Left colon (tissue), 2 donors: ENCODE data around the gene PRLR. TPM values are rescaled to one million over a fixed set of nuclear protein-coding genes. Genes with fewer than 3 reads are reported as not detected.
"Not testable (repeated sequence)": the region's sequence is repeated elsewhere in the genome, so short reads cannot be mapped to it uniquely, and the experiment has no call there.

ENCODE experiments used
- ATAC-seq: fragments of 200-7000 bp; cut with Tn5 transposase; one replicate; pipeline ENCODE4 v1.9.1; 2020; ENCODE audit warnings: mild to moderate bottlenecking, moderate library complexity
- DNase-seq, 2 donors: peaks; one replicate each; pipeline ENCODE4 v3.0.0-alpha.2; 2020
- intact Hi-C, 2 donors: fragments of 100-400 bp; cut with DNase I in 1 of 2; cut with micrococcal nuclease in 1 of 2; formaldehyde crosslinking; loops; one replicate each; pipeline versions ENCODE4 v1.11.2 to v1.14.0; 2022; cut with DNase I, micrococcal nuclease
- long read RNA-seq: library from polyadenylated mRNA; unstranded; transcript quantifications from one replicate; pipeline ENCODE4 v2.0.0, GENCODE V29; 2021
- total RNA-seq, 2 donors: library from RNA; stranded (reverse); fragmentation: NEBNext Ultra II Directional; extraction: Animal tissue kit (Norgen Biotek cat#: 25700); gene quantifications; one replicate each; pipeline ENCODE4 v1.2.1, GENCODE V29; 2021
- donor health status: DM: no; HTN: no; CAD: no.
- donor health status: DM: yes; HTN: yes; CAD: no.

The PRLR gene
- 10 to 100 TPM; 28.6 to 41.9 TPM for total RNA-seq
- long read RNA-seq, partial matches to known transcripts: 1 of 10 reads
- long read RNA-seq, other reads (novel, unspliced or antisense): 9 of 10 reads

- ATAC-seq (peak; percentile 89), DNase-seq (peak; percentile 57 to 68)
- intact Hi-C loops: no loop called here
These were observed at the start of gene PRLR for GRCh38 chr5:35230038-35230611. PRLR (minus strand) TSS chr5:35230487; CDS start chr5:35089620, 140,867 bp downstream.

GRCh38 chr5:35274839-35275509, 44.7 kb upstream of the PRLR start:
- intact Hi-C loops: no loop called here
- no peak for ATAC-seq
- DNase-seq: no peak

GRCh38 chr5:35269006-35269405, 38.7 kb upstream of the PRLR start:
- no peak for ATAC-seq
- DNase-seq: no peak
- intact Hi-C loops: no loop called here

- intact Hi-C loops: no loop called here
- no peak for DNase-seq
- no peak for ATAC-seq
These were observed 36.0 kb upstream of the PRLR start for GRCh38 chr5:35266276-35266675.

GRCh38 chr5:35264509-35264908, 34.2 kb upstream of the PRLR start:
- intact Hi-C loops: no loop called here
- ATAC-seq: no peak
- DNase-seq: no peak

GRCh38 chr5:35263266-35263877, 33.1 kb upstream of the PRLR start:
- ATAC-seq: no peak
- intact Hi-C loops: no loop called here

GRCh38 chr5:35253582-35253981, 23.3 kb upstream of the PRLR start:
- no peak for ATAC-seq
- intact Hi-C loops: no loop called here

More at GRCh38 chr5:35263266-35263877, 33.1 kb upstream of the PRLR start:
- no peak for DNase-seq

GRCh38 chr5:35252963-35253362, 22.7 kb upstream of the PRLR start:
- no peak for ATAC-seq
- no peak for DNase-seq
- intact Hi-C loops: no loop called here

More at GRCh38 chr5:35253582-35253981, 23.3 kb upstream of the PRLR start:
- no peak for DNase-seq

GRCh38 chr5:35248843-35249780, 18.8 kb upstream of the PRLR start:
- no peak for ATAC-seq
- intact Hi-C loops: no loop called here

GRCh38 chr5:35247648-35248034, 17.4 kb upstream of the PRLR start:
- intact Hi-C loops: no loop called here
- no peak for DNase-seq
- peak; percentile 20 for ATAC-seq

More at GRCh38 chr5:35248843-35249780, 18.8 kb upstream of the PRLR start:
- DNase-seq: no peak

GRCh38 chr5:35246900-35247647, 16.8 kb upstream of the PRLR start:
- peak; percentile 80 for ATAC-seq
- peak; percentile 52 to 63 for DNase-seq
- intact Hi-C loops: no loop called here

- DNase-seq (no peak), ATAC-seq (peak; percentile 82)
- intact Hi-C loops: no loop called here
These were observed 16.1 kb upstream of the PRLR start for GRCh38 chr5:35246411-35246810.

- DNase-seq, intact Hi-C loops, ATAC-seq: not testable (repeated sequence)
These were observed 15.1 kb upstream of the PRLR start for GRCh38 chr5:35245371-35245770.

GRCh38 chr5:35244171-35244570, 13.9 kb upstream of the PRLR start:
- intact Hi-C loops: no loop called here
- DNase-seq (no peak), ATAC-seq (no peak)

- peak; percentile 57 for ATAC-seq
- intact Hi-C loops: no loop called here
- DNase-seq: no peak
These were observed 12.5 kb upstream of the PRLR start for GRCh38 chr5:35242702-35243258.

- ATAC-seq (no peak), DNase-seq (no peak)
- intact Hi-C loops: no loop called here
These were observed 10.6 kb upstream of the PRLR start for GRCh38 chr5:35240892-35241291.

- DNase-seq: no peak
- no peak for ATAC-seq
- intact Hi-C loops: no loop called here
These were observed 9.8 kb upstream of the PRLR start for GRCh38 chr5:35239911-35240610.
